ENCODE results near the gene SIL1. TPM values are rescaled to one million over a fixed set of nuclear protein-coding genes. Genes with fewer than 3 reads are reported as not detected.

The SIL1 gene
- total and polyA plus RNA-seq, 2 of the 13 experiments (the other 11 are each of a cell fraction or from before 2014, with no cell fraction given), result 26.0 to 30.0 TPM

GRCh38 chr5:138963763-138964371 lies 234.3 kb downstream of the SIL1 start (continued):
- TF ChIP-seq TERF1 (CRISPR knock-in tag; IDR thresholded peaks at IDR 0.05) (no peak), AGO1 (IDR thresholded peaks at IDR 0.05; ENCODE audit: low read depth, low read length, poor library complexity, severe bottlenecking) (no peak), ZNF530 (CRISPR knock-in tag; IDR thresholded peaks at IDR 0.05; ENCODE audit: low read depth) (no peak), SUZ12 (IDR thresholded peaks at IDR 0.05; ENCODE audit: low read depth, low read length) (no peak), FOXK2 (IDR thresholded peaks at IDR 0.05) (no peak), KDM4B (CRISPR knock-in tag; IDR thresholded peaks at IDR 0.05) (no peak), GATAD2A (CRISPR knock-in tag; IDR thresholded peaks at IDR 0.05) (peak; percentile 44; the same call in 1 of the 2 replicates), MYNN (CRISPR knock-in tag; IDR thresholded peaks at IDR 0.05; ENCODE audit: low read depth) (no peak), ZNF350 (CRISPR knock-in tag; IDR thresholded peaks at IDR 0.05; ENCODE audit: borderline replicate concordance, low read depth) (no peak), ZNF792 (CRISPR knock-in tag; IDR thresholded peaks at IDR 0.05) (no peak), NCOR1 (IDR thresholded peaks at IDR 0.05; ENCODE audit: borderline replicate concordance, low read length) (no peak; the same call in 1 of the 2 replicates), ZNF331 (CRISPR knock-in tag; IDR thresholded peaks at IDR 0.05) (peak; percentile 47; the same call in 1 of the 2 replicates), ZNF275 (CRISPR knock-in tag; IDR thresholded peaks at IDR 0.05; ENCODE audit: borderline replicate concordance) (no peak), ESRRA (CRISPR knock-in tag; IDR thresholded peaks at IDR 0.05; ENCODE audit: low read depth) (peak; percentile 60; the same call in 1 of the 2 replicates), U2AF2 (IDR thresholded peaks at IDR 0.05; ENCODE audit: low read depth, low read length) (no peak), ZSCAN12 (CRISPR knock-in tag; IDR thresholded peaks at IDR 0.05) (no peak), ZNF281 (CRISPR knock-in tag; IDR thresholded peaks at IDR 0.05; ENCODE audit: borderline replicate concordance) (no peak), ZNF205 (CRISPR knock-in tag; IDR thresholded peaks at IDR 0.05) (peak; percentile 39; the same call in 1 of the 2 replicates), ZNF768 (CRISPR knock-in tag; IDR thresholded peaks at IDR 0.05) (no peak), CBX5 (CRISPR knock-in tag; IDR thresholded peaks at IDR 0.05; ENCODE audit: borderline replicate concordance) (no peak; the same call in 1 of the 2 replicates), ZNF264 (CRISPR knock-in tag; IDR thresholded peaks at IDR 0.05) (no peak), PLSCR1 (CRISPR knock-in tag; IDR thresholded peaks at IDR 0.05; ENCODE audit: borderline replicate concordance) (no peak)
- TF ChIP-seq, protein P1, sequence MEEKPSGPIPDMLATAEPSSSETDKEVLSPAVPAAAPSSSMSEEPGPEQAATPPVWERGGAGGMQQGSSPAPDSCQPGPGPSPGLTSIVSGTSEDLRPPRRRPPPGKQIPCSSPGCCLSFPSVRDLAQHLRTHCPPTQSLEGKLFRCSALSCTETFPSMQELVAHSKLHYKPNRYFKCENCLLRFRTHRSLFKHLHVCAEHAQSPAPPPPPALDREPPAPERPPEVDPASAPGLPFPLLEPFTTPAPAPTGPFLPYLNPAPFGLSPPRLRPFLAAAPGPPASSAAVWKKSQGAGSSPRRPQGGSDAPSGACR (CRISPR knock-in tag; IDR thresholded peaks at IDR 0.05), result no peak
